GM18861 (cell line): Measurements from ENCODE around the gene CTSS.
"Not testable (repeated sequence)": the region's sequence is repeated elsewhere in the genome, so short reads cannot be mapped to it uniquely, and the experiment has no call there.

ENCODE experiments used
- ATAC-seq: cut with Tn5 transposase; IDR thresholded peaks from one replicate; pipeline ENCODE4 v1.9.1; 2021; ENCODE audit not compliant: unreplicated experiment

CTSS gene

DNA sequence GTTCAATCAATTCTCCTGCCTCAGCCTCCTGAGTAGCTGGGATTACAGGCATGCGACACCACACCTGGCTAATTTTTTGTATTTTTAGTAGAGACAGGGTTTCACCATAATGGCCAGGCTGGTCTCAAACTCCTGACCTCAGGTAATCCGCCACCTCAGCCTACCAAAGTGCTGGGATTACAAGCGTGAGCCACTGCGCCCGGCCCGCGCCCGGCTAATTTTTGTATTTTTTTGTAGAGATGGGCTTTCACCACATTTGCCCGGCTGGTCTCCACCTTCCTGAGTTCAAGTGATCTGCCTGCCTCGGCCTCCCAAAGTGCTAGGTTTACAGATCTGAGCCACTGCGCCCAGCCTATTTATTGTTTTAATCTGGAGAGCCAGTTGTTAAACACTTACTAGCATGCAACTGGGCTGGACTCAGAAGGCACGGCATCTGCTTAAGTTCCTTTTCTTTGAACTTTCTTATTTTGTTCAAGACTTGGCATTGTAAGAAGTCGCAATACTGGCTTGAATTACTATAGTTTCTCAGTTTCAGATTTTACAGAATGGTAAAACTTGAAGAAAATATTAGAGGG is 10.4 kb upstream of the CTSS start:
- not testable (repeated sequence) for ATAC-seq

- ATAC-seq, result no peak
Measured at GRCh38 chr1:150775276-150775675, 9.7 kb upstream of the CTSS start.

- ATAC-seq, result no peak
Measured at GRCh38 chr1:150772326-150772725, 6.7 kb upstream of the CTSS start.

DNA sequence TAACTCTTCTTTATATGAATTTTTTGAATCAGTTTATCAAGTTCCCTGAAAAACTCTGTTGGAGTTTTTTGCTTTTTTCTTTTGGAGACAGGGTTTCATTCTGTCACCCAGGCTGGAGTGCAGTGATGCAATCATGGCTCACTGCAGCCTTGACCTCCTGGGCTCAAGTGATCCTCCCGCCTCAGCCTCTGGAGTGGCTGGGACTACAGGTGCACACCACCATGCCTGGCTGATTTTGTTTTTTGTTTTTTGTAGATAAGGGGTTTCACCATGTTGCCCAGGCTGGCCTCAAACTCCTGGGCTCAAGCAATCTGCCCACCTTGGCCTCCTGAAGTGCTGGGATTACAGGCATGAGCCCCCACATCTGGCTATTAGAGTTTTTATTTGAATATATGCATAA is 2.1 kb upstream of the CTSS start:
- not testable (repeated sequence) for ATAC-seq

- ATAC-seq, result not testable (repeated sequence)
Measured at GRCh38 chr1:150765977-150766301, 361 bp upstream of the CTSS start.

- no peak for ATAC-seq
Measured at GRCh38 chr1:150764617-150765101, 919 bp downstream of the CTSS start.

DNA sequence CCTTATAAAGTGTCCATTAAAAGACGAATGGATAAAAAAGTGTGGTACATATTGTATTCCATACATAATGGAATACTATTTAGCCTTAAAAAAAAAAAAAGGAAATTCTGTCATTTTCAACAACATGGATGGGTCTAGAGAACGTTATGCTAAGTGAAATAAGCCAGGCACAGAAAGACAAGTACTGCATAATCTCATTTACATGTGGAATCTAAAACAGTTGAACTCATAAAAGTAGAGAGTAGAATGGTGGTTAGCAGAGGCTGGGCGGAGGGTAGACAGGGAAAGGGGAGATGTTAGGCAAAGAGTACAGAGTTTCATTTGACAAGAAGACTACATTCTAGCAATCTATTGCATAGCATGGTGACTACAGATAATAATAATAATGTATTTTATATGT is 2.6 kb downstream of the CTSS start:
- ATAC-seq, result no peak

- no peak for ATAC-seq
Measured at GRCh38 chr1:150762552-150762951, 3.0 kb downstream of the CTSS start.

- no peak for ATAC-seq
Measured at GRCh38 chr1:150761801-150762200, 3.8 kb downstream of the CTSS start.

- no peak for ATAC-seq
Measured at GRCh38 chr1:150760013-150760412, 5.6 kb downstream of the CTSS start.

GRCh38 chr1:150753416-150753815 is 12.2 kb downstream of the CTSS start:
- ATAC-seq, result no peak

GRCh38 chr1:150751443-150751842 is 14.1 kb downstream of the CTSS start:
- no peak for ATAC-seq

DNA sequence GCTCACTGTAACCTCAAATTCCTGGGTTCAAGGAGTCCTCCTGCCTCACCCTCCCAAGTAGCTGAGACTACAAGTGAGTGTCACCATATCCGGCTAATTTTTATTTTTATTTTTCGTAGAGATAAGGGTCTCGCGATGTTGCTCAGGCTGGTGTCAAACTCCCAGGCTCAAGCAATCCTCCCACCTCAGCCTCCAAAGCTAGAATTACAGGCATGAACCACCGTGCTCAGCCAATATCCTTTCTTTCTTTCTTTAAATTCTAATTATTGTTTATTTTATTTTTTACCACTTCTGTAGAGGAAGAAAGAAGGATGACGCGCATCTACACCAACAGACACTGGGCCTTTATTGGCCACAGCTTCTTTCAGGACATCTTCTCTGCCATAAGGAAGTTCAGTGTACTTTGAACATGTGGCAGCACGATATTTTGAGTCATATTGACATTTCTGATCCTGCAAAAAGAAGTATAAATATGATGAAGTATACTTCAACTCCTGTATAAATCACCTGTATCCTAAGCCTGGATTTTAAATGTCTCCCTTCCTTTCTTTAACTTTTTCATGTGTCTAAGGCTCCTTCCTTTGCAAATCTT is 15.8 kb downstream of the CTSS start:
- no peak for ATAC-seq

GRCh38 chr1:150748878-150749719 is 16.5 kb downstream of the CTSS start:
- no peak for ATAC-seq

GRCh38 chr1:150730130-150730721 is 35.4 kb downstream of the CTSS start:
- ATAC-seq, result no peak

DNA sequence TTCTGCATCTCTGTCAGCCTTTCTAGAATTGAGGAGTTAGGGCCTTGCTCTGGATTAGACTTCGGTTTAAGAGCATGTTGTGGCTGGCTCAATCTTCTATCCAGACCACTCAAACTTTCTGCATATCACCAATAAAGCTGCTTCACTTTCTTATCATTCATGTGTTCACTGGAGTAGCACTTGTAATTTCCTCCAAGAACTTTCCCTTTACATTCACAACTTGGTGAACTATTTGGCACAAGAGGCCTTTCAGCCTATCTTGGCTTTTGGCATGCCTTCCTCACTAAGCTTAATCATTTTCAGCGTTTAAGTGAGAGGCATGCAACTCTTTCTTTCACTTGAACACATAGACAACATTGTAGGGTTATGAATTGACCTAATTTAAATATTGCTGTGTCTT is 41.2 kb downstream of the CTSS start:
- ATAC-seq, result no peak

- no peak for ATAC-seq
Measured at GRCh38 chr1:150720703-150721102, 44.9 kb downstream of the CTSS start, which contains the start of gene HORMAD1. Gene HORMAD1, minus strand, starts transcription at chr1:150720895. Its CDS starts 1,390 bp downstream, at chr1:150719505.

DNA sequence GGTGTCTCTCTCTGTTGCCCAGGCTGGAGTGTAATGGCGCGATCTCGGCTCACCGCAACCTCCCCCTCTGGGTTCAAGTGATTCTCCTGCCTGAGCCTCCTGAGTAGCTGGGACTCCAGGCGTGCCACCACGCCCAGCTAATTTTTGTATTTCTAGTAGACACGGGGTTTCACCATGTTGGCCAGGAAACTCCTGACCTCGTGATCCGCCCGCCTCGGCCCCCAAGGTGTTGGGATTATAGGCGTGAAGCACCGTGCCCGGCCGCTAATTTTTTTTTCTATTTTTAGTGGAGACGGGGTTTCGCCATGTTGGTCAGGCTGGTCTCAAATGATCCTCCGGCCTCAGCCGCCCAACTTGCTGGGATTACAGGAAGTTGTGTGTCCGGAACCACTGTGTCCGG is 45.5 kb downstream of the CTSS start:
- no peak for ATAC-seq

- no peak for ATAC-seq
Measured at GRCh38 chr1:150718225-150718891, 47.2 kb downstream of the CTSS start.

DNA sequence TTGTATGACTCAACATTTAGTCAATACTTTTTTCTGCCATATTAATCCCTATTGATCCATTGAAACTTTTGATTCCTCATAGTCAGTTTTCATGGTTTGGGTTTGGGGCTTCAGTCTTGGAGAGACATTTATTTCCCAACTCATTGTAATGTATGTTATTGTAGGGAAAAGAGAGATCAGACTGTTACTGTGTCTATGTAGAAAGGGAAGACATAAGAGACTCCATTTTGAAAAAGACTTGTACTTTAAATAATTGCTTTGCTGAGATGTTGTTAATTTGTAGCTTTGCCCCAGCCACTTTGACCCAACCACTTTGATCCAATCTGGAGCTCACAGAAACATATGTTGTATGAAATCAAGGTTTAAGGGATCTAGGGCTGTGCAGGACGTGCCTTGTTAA is 56.5 kb downstream of the CTSS start:
- not testable (repeated sequence) for ATAC-seq

GRCh38 chr1:150708595-150708994 is 57.0 kb downstream of the CTSS start:
- peak; percentile 75 for ATAC-seq
